ENCODE data around the gene LARGE1. TPM values are rescaled to one million over a fixed set of nuclear protein-coding genes. Genes with fewer than 3 reads are reported as not detected.

The LARGE1 gene
- total and polyA plus RNA-seq, 2 of the 13 experiments (the other 11 are each of a cell fraction or from before 2014, with no cell fraction given): 8.4 to 11.0 TPM

- BruUV-seq (replicated peaks): no TSS peak
- H3K27ac ChIP-seq (ENCODE audit: extremely low read length, insufficient read depth, low read length): no peak overlapping the region
These were observed 620.9 kb downstream of the LARGE1 start for GRCh38 chr22:33299245-33299956.

GRCh38 chr22:33296941-33297340 lies 623.3 kb downstream of the LARGE1 start:
- in situ Hi-C loops (cut with HindIII; ENCODE audit: extremely low pct_ligation_motif_present, low pct_unique_long_range_greater_than_20kb) (no loop called here), intact Hi-C loops (cut with micrococcal nuclease; ENCODE audit: unreplicated experiment) (no loop called here)
- ATAC-seq: no peak
- no peak for DNase-seq (ENCODE audit: low spot score)
- Histone ChIP-seq H3K9ac (ENCODE audit: insufficient read depth, low read depth, low read length) (no peak overlapping the region), H3K27me3 (ENCODE audit: control insufficient read depth in 1 of 2, insufficient read depth in 2 of 2, low read length in 2 of 2) (no peaks in the 10 kb centered on the region), H3K27ac (ENCODE audit: extremely low read length, insufficient read depth, low read length) (no peak overlapping the region), H2AFZ (ENCODE audit: low read length) (no peak overlapping the region), H4K20me1 (ENCODE audit: insufficient read depth, low read length) (no peaks in the 10 kb centered on the region), H3K4me3 (replicated peaks in 1 of 3; ENCODE audit: insufficient read depth in 1 of 3, low read depth in 2 of 3, low read length in 3 of 3) (no peak overlapping the region), H3K36me3 (replicated peaks in 1 of 2; ENCODE audit: control insufficient read depth in 1 of 2, insufficient read depth in 2 of 2, low read length in 2 of 2) (no peaks in the 10 kb centered on the region), H3K4me1 (ENCODE audit: insufficient read depth, low read length) (peaks cover 24% of the 10 kb centered on the region), H3K4me2 (ENCODE audit: low read depth, low read length) (no peak overlapping the region), H3K9me3 (ENCODE audit: low read length) (no peaks in the 10 kb centered on the region), H3K79me2 (ENCODE audit: insufficient read depth, low read length) (no peaks in the 10 kb centered on the region)
- ChIA-PET POLR2A (no interaction called here), CTCF (ENCODE audit: low intra/inter-chr PET ratio, low total read pairs) (no interaction called here)
- no peak for FAIRE-seq
- no TSS peak for BruUV-seq (replicated peaks)
- 98% methylated on average over 3 of the region's 3 CpGs for WGBS (ENCODE audit: low lambda C conversion rate)
- TF ChIP-seq, protein P1, sequence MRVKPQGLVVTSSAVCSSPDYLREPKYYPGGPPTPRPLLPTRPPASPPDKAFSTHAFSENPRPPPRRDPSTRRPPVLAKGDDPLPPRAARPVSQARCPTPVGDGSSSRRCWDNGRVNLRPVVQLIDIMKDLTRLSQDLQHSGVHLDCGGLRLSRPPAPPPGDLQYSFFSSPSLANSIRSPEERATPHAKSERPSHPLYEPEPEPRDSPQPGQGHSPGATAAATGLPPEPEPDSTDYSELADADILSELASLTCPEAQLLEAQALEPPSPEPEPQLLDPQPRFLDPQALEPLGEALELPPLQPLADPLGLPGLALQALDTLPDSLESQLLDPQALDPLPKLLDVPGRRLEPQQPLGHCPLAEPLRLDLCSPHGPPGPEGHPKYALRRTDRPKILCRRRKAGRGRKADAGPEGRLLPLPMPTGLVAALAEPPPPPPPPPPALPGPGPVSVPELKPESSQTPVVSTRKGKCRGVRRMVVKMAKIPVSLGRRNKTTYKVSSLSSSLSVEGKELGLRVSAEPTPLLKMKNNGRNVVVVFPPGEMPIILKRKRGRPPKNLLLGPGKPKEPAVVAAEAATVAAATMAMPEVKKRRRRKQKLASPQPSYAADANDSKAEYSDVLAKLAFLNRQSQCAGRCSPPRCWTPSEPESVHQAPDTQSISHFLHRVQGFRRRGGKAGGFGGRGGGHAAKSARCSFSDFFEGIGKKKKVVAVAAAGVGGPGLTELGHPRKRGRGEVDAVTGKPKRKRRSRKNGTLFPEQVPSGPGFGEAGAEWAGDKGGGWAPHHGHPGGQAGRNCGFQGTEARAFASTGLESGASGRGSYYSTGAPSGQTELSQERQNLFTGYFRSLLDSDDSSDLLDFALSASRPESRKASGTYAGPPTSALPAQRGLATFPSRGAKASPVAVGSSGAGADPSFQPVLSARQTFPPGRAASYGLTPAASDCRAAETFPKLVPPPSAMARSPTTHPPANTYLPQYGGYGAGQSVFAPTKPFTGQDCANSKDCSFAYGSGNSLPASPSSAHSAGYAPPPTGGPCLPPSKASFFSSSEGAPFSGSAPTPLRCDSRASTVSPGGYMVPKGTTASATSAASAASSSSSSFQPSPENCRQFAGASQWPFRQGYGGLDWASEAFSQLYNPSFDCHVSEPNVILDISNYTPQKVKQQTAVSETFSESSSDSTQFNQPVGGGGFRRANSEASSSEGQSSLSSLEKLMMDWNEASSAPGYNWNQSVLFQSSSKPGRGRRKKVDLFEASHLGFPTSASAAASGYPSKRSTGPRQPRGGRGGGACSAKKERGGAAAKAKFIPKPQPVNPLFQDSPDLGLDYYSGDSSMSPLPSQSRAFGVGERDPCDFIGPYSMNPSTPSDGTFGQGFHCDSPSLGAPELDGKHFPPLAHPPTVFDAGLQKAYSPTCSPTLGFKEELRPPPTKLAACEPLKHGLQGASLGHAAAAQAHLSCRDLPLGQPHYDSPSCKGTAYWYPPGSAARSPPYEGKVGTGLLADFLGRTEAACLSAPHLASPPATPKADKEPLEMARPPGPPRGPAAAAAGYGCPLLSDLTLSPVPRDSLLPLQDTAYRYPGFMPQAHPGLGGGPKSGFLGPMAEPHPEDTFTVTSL (CRISPR knock-in tag; IDR thresholded peaks at IDR 0.05; ENCODE audit: borderline replicate concordance): no peak
- TF ChIP-seq ZNF275 (CRISPR knock-in tag; IDR thresholded peaks at IDR 0.05; ENCODE audit: borderline replicate concordance): no peak
- no peak for TF ChIP-seq RFXAP (CRISPR knock-in tag; IDR thresholded peaks at IDR 0.05; ENCODE audit: borderline replicate concordance)
- no peak for TF ChIP-seq RELA (CRISPR knock-in tag; IDR thresholded peaks at IDR 0.05)
- TF ChIP-seq ZNF546 (CRISPR knock-in tag; conservative IDR thresholded peaks at IDR 0.05): no peak
- no peak for TF ChIP-seq TSC22D2 (CRISPR knock-in tag; IDR thresholded peaks at IDR 0.05; ENCODE audit: borderline replicate concordance)

More at GRCh38 chr22:33299245-33299956, 620.9 kb downstream of the LARGE1 start:
- ATAC-seq (no peak), DNase-seq (ENCODE audit: low spot score) (no peak), FAIRE-seq (no peak)
- no peak overlapping the region for H3K9ac ChIP-seq (ENCODE audit: insufficient read depth, low read depth, low read length)
- no peak for TF ChIP-seq GATAD1 (CRISPR knock-in tag; IDR thresholded peaks at IDR 0.05)
- TF ChIP-seq ELF3 (CRISPR knock-in tag; IDR thresholded peaks at IDR 0.05): no peak
- TF ChIP-seq, protein P2, sequence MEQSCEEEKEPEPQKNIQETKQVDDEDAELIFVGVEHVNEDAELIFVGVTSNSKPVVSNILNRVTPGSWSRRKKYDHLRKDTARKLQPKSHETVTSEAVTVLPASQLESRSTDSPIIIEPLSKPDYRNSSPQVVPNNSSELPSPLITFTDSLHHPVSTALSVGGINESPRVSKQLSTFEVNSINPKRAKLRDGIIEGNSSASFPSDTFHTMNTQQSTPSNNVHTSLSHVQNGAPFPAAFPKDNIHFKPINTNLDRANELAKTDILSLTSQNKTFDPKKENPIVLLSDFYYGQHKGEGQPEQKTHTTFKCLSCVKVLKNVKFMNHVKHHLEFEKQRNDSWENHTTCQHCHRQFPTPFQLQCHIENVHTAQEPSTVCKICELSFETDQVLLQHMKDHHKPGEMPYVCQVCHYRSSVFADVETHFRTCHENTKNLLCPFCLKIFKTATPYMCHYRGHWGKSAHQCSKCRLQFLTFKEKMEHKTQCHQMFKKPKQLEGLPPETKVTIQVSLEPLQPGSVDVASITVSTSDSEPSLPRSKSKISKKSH (CRISPR knock-in tag; IDR thresholded peaks at IDR 0.05; ENCODE audit: borderline replicate concordance): no peak
- TF ChIP-seq FOXM1 (CRISPR knock-in tag; IDR thresholded peaks at IDR 0.05): no peak
- no peaks in the 10 kb centered on the region for H3K27me3 ChIP-seq (ENCODE audit: control insufficient read depth in 1 of 2, insufficient read depth in 2 of 2, low read length in 2 of 2)
- in situ Hi-C loops (cut with HindIII; ENCODE audit: extremely low pct_ligation_motif_present, low pct_unique_long_range_greater_than_20kb) (no loop called here), intact Hi-C loops (cut with micrococcal nuclease; ENCODE audit: unreplicated experiment) (no loop called here)
- 95% methylated on average over 7 of the region's 7 CpGs for WGBS (ENCODE audit: low lambda C conversion rate)
- H3K4me2 ChIP-seq (ENCODE audit: low read depth, low read length): no peak overlapping the region
- H3K4me3 ChIP-seq (replicated peaks in 1 of 3; ENCODE audit: insufficient read depth in 1 of 3, low read depth in 2 of 3, low read length in 3 of 3): no peak overlapping the region
- H3K4me1 ChIP-seq (ENCODE audit: insufficient read depth, low read length): peaks cover 31% of the 10 kb centered on the region
- no peaks in the 10 kb centered on the region for H3K79me2 ChIP-seq (ENCODE audit: insufficient read depth, low read length)
- H3K36me3 ChIP-seq (replicated peaks in 1 of 2; ENCODE audit: control insufficient read depth in 1 of 2, insufficient read depth in 2 of 2, low read length in 2 of 2): no peaks in the 10 kb centered on the region
- H3K9me3 ChIP-seq (ENCODE audit: low read length): no peaks in the 10 kb centered on the region
- ChIA-PET POLR2A (interaction anchor here (1.2 kb wide), 1 partner anchor 240 kb away, joined by 3 read pairs; no protein-coding TSS in a partner anchor), CTCF (ENCODE audit: low intra/inter-chr PET ratio, low total read pairs) (no interaction called here)
- no peaks in the 10 kb centered on the region for H4K20me1 ChIP-seq (ENCODE audit: insufficient read depth, low read length)
- no peak overlapping the region for H2AFZ ChIP-seq (ENCODE audit: low read length)
